Measurements from ENCODE around the gene BMP8A.
A peak's percentile ranks its signal among the peaks of the same experiment; 100 is the strongest.
"Not testable (repeated sequence)": the region's sequence is repeated elsewhere in the genome, so short reads cannot be mapped to it uniquely, and the experiment has no call there.

BMP8A gene

DNA sequence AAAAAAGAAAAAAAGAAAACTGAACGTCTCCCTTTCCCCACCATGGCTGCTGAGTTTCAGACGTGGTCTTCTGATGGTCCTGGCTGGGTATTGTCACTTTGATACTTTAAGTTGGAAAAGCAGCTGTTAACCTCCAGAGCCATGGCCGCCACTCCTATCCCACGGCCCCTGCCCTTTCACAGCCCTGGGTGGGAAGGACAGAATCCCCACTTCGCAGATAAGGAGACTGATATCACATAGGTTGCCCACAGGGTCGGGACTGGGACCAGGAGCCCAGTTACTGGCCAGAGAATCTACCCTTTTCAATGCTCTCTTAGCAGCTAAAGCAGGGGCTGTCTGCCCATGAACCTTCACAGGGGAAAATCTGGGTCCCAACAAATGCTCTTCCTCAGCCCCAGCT is 16.8 kb downstream of the BMP8A start:
- DNase-seq, result no peak

DNA sequence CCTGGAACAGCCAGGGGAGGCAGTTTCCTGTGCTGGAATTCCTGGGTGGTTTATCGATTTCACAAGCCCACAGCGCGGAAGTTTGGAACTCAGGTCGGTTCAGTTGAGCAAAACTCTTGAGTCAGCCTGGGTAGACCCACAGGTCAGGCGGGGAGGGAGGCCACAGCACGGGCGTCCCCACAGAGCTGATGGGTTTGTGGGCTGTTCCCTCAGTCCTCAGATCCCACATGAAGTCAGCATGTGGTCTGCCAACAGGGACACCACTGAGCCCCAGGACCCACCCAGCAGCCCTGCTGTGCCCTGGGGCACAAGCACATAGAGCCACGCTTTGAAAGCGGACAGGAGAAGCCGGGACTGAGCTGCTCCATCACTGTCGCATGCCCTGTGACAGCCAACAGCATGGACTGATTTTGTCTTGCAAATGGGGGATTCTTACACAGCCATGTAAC is 17.4 kb downstream of the BMP8A start:
- no peak for DNase-seq

DNA sequence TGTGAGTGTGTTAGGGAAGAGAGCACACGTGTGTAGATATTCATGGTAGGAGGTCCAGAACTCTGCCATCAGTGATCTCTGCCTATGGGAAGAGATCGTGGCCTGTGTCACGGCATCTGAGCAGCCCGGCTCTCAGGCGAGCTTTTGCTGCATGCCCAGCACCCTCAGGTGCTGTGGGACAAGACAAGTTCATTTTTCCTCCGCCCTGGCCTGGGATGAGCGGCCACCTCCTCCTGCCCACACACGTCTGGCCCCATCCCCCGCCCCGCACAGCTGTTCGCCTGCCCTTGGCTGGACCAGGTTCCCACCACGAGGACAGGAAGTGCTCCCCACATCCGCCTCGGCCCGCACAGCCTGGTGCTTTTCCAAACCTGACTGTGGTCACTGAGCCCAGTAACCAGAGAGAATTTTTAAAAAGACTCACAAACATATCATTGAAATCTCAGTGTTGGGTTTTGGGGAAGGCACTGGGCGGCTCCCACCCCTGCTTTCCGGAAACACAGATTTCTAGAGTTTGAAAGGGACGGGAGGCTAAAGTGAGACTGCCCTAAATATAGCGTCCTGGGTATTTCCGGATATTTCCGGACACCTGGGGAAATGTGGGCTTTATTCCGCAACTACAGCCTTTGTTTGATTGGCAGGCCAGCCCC is 18.0 kb downstream of the BMP8A start:
- DNase-seq, result no peak

- DNase-seq, result not testable (repeated sequence)
These were observed 19.2 kb downstream of the BMP8A start for GRCh38 chr1:39510570-39511186.

DNA sequence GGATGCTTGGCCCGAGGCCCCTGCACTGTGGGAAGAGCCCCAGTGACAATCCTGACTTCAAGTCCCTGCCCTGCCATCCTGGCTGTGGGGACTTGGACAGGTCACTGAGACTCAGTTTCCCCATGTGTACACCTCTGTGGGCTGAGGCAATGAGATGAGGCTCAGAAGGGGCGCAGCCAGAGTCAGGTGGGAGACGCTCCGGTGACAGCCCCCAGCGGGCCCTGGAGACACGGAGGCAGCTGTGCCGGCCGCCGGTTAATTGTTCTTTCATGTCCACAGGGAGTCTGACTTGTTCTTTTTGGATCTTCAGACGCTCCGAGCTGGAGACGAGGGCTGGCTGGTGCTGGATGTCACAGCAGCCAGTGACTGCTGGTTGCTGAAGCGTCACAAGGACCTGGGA is 20.0 kb downstream of the BMP8A start:
- not testable (repeated sequence) for DNase-seq

DNA sequence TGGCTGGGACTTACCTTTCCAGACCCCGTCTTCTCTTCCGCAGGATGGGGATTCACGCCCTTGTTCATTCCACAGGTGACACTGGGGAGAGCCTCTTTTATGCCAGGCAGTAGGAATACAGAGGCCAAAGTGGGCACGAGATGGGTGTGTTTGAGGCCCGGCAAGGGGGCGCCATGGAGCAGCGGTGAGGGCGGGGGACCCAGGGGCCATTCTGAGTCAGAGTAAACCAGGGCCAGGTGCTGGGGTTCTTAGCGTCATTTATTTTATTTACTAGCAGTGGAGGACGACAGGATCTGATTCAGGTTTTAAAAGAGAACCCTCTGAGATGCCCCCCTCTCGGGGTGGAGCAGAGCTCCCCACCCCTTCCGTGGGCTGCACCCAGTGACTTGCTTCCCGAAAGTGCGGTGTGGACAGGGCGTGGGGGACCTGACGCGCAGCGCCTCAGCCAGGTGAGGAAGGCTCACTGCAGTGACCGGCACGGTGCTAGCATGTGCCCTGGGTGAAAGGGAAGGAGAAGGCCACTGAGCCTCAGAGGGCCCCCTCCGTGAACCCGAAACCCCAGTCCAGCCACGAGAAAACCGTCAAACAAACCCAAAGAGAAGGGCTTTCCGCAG is 20.9 kb downstream of the BMP8A start:
- not testable (repeated sequence) for DNase-seq

DNA sequence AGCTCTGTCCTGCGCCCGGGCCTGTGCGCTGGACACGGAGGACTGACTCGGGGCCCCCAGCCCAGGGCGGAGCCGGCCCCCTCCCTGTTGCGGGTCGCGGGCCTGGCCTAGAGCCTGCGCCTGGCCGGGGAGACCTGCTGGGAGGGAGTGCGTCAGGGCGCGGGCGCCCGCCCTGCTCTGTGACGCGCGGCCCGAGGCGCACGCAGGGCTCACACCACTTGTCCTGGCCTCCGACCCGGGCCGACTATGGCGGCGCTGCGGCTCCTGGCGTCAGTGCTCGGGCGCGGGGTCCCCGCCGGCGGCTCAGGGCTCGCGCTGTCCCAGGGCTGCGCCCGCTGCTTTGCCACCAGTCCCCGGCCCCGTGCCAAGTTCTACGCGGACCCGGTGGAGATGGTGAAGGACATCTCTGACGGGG is 23.3 kb downstream of the BMP8A start:
- not testable (repeated sequence) for DNase-seq

DNA sequence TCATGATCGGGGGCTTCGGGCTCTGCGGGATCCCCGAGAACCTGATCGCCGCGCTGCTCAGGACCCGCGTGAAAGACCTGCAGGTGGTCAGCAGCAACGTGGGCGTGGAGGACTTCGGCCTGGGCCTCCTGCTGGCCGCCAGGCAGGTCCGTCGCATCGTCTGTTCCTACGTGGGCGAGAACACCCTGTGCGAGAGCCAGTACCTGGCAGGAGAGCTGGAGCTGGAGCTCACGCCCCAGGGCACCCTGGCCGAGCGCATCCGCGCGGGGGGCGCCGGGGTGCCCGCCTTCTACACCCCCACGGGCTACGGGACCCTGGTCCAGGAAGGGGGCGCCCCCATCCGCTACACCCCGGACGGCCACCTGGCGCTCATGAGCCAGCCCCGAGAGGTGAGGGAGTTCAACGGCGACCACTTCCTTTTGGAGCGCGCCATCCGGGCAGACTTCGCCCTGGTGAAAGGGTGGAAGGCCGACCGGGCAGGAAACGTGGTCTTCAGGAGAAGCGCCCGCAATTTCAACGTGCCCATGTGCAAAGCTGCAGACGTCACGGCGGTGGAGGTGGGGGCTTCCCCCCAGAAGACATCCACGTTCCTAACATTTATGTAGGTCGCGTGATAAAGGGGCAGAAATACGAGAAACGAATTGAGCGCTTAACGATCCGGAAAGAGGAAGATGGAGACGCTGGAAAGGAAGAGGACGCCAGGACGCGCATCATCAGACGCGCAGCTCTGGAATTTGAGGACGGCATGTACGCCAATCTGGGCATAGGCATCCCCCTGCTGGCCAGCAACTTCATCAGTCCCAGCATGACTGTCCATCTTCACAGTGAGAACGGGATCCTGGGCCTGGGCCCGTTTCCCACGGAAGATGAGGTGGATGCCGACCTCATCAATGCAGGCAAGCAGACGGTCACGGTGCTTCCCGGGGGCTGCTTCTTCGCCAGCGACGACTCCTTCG is 24.0 kb downstream of the BMP8A start:
- DNase-seq, result not testable (repeated sequence)

- DNase-seq, result not testable (repeated sequence)
These were observed 25.4 kb downstream of the BMP8A start for GRCh38 chr1:39516841-39517240.

- not testable (repeated sequence) for DNase-seq
These were observed 26.5 kb downstream of the BMP8A start for GRCh38 chr1:39517936-39518335.

- not testable (repeated sequence) for DNase-seq
These were observed 27.9 kb downstream of the BMP8A start for GRCh38 chr1:39519376-39519775.

GRCh38 chr1:39522221-39522620 is 30.8 kb downstream of the BMP8A start:
- DNase-seq, result not testable (repeated sequence)

GRCh38 chr1:39522661-39523567 is 31.5 kb downstream of the BMP8A start:
- no peak for DNase-seq

DNA sequence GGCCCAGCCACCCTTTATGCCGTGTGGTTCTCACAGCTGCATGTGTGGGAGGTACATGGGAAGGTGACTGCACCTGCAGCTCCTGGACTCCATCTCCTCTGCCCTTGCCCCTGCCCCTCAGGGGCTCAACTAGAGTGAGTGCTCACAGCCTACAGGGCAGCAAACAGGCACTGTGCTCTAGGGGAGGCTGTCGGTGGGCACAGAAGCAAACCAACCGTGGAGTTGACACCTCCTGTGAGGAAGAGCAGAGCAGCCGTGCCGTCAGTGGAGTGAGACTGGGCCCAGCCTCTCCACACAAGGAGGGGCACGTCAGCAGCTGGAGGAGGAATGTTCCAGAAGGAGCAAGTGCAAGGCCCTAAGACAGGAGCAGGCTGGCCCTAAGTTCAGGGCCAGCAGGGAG is 32.7 kb downstream of the BMP8A start:
- no peak for DNase-seq

DNA sequence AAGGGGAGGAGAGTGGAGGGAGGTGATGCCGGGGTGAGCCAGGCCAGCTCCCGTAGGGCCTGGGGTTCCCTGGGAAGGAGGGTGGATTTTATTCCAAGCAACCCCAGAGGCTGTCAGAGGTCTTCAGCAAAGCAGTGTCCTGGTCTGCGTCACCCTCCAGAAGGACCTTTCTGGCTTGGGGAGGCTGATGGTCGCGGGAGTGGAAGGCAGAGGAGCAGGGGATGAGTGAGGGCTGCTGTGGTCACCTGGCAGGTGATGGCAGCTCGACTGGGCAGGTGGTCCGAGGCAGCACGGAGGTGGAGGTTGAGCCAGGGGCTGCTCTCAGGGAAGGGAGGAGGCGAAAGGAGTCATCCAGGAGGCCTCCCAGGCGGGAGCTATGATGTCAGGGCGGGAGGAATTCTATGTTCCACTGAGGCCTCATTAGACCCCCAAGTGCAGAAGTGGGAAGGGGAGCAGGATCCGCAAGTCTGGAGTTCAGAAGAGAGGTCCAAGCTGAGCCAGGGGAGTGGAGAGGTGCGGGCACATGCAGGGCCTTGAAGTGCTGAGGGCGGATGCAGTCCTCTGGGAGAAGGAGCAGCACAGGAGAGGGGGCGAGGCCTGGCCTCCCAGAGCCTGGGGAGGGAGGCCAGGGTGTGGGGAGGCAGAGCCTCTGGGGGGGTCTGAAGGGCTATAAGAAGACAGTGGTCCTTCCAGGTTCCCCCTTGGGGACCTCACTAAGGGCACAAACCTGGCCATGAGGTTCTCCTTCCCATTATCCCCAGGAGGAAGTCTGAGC is 33.3 kb downstream of the BMP8A start:
- DNase-seq, result no peak

- DNase-seq, result no peak
These were observed 34.1 kb downstream of the BMP8A start for GRCh38 chr1:39525366-39526165.

DNA sequence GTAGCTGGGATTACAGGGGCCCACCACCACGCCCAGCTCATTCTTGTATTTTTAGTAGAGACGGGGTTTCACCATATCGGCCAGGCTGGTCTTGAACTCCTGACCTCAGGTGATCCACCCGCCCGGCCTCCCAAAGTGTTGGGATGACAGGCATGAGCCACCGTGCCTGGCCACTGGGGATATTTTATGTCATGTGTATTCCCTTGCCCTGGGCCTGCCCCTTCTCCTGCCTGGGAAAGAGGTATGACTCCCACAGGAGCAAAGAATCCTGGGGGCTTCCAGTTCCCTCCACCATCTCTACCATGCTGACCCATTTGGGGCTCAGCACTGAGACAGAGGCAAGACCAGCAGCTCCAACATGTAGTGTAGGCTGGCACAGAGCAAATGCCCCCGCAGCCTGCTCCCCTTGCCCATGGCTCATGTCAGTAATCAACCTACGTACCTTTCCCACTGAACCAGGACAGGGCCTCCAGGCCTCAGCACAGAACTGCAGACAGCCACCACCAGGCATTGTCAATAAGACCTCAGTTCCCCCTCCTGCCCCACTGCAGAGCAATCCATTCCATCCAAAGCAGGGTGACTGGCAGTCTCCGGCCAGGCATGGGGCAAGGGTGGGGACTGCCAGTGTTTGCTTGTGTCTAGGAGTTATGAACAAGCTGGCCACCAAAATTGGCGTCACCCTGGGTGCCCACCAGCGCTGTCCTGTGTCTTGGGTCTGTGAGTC is 35.2 kb downstream of the BMP8A start:
- no peak for DNase-seq

DNA sequence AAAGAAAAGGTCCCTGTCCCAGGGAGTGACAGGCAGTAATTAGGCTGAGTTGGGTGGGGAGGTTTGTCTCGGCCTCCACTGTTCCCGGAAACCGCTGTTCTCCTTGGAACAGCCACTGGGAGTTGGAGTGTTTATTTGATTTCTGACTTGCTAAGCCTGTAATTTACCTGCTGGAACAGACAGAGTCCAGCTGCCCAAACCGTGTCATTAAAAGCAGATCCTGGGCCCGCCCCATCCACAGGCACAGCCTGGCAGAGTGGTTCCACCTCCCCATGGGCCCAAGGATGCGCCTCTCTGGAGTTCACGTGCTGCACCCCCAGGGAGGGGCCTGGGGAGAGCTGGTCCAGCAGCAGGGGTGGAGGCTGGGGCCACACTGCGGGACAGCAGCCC is 35.7 kb downstream of the BMP8A start:
- DNase-seq, result peak; percentile 91

DNA sequence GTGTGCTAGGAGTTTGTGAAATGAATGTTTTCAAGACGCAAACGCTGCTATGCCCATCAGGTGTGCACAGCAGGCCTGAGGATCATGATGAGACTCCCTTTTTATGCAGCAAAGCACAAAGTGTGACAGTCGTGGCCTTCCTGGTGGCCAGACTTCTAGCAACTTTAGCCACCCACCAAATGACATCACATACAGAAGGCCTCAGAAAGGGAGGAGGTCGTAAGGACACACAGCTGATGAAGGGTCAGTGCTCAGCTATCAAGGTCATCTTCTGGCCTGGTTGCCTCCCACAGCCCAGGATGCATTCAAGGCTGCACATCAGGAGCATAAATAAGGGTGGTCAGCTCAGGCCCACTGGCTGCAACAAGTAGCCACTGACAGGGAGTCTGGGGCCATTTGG is 36.6 kb downstream of the BMP8A start:
- DNase-seq, result no peak
